Coronary artery (tissue), 2 donors: Measurements from ENCODE around the gene NEK8.
A peak's percentile ranks its signal among the peaks of the same experiment; 100 is the strongest.

ENCODE experiments used
- DNase-seq: peaks from one replicate; pipeline ENCODE4 v3.0.0-alpha.2; 2017; ENCODE audit warnings: low spot score
- H3K27ac ChIP-seq, 2 donors: fragments of 200-600 bp; sonication (generic); one replicate each; pipeline ENCODE4 v1.5.1; 2016 to 2019
- H3K4me3 ChIP-seq: fragments of 200-600 bp; sonication (generic); 2 replicates; pipeline ENCODE4 v1.5.1; 2016; ENCODE audit warnings: mild to moderate bottlenecking, moderate library complexity
- TF ChIP-seq, protein P1 (sequence below): fragments of 200-600 bp; sonication (generic); IDR thresholded peaks from one replicate; pipeline ENCODE4 v1.5.1; 2019; ENCODE audit warnings: antibody characterized with exemption

Gene NEK8

DNA sequence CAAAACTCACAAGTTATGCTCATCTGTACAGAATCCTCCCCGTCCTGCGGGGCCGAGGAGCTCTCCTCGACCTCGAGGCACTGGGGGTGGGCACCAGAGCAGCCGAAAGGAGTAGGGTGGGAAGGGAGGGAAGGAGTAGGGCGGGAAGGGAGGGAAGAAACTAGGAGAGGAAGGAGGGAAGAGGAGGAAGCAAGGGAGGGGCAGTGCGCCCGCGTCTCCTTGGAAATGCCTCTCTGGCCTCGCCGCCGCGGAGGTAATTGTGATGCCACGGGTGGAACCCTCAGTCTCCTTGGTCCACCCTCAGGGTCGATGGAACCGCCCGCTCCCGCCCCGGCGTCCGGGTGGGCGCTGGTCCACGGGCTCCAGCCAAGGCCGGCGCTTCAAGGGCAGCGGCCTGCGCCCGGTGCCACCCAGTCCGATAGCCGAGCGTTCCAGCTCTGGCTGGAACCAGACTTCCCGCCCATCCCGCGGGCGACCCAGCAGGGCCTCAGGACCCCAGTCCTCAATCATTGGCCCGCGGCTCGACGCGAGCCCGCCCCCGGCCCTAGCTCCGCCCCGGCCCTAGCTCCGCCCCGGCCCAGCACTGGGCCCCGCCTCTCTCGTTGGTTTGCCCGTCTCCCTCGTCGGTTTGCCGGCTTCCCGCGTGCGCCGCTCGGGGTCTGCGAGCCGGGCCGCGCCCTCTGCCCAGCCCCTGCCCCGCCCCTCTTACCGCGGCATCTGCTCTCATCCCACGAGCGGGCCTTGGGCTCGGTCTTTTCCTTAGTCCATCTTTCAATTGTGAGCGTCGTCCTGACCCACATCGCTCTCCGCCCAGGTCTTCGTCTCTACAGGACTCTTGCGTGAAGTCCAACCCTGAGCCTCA lies 17.5 kb upstream of the NEK8 start:
- DNase-seq: peak; percentile 95
- peak overlapping the region; percentile 72 for H3K4me3 ChIP-seq
- TF ChIP-seq, protein P1, sequence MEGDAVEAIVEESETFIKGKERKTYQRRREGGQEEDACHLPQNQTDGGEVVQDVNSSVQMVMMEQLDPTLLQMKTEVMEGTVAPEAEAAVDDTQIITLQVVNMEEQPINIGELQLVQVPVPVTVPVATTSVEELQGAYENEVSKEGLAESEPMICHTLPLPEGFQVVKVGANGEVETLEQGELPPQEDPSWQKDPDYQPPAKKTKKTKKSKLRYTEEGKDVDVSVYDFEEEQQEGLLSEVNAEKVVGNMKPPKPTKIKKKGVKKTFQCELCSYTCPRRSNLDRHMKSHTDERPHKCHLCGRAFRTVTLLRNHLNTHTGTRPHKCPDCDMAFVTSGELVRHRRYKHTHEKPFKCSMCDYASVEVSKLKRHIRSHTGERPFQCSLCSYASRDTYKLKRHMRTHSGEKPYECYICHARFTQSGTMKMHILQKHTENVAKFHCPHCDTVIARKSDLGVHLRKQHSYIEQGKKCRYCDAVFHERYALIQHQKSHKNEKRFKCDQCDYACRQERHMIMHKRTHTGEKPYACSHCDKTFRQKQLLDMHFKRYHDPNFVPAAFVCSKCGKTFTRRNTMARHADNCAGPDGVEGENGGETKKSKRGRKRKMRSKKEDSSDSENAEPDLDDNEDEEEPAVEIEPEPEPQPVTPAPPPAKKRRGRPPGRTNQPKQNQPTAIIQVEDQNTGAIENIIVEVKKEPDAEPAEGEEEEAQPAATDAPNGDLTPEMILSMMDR: no peak
- H3K27ac ChIP-seq: peak overlapping the region; percentile 83 to 94

- peak within 1 kb of the TSS; percentile 83 to 94 for H3K27ac ChIP-seq
- TF ChIP-seq, protein P1: no peak
- peak within 1 kb of the TSS; percentile 72 for H3K4me3 ChIP-seq
- DNase-seq: peak; percentile 87
Observed at GRCh38 chr17:28711723-28712031, 16.9 kb upstream of the NEK8 start, which contains the start of gene PROCA1. PROCA1 (minus strand) TSS chr17:28711888; CDS start chr17:28711660, 228 bp downstream.

DNA sequence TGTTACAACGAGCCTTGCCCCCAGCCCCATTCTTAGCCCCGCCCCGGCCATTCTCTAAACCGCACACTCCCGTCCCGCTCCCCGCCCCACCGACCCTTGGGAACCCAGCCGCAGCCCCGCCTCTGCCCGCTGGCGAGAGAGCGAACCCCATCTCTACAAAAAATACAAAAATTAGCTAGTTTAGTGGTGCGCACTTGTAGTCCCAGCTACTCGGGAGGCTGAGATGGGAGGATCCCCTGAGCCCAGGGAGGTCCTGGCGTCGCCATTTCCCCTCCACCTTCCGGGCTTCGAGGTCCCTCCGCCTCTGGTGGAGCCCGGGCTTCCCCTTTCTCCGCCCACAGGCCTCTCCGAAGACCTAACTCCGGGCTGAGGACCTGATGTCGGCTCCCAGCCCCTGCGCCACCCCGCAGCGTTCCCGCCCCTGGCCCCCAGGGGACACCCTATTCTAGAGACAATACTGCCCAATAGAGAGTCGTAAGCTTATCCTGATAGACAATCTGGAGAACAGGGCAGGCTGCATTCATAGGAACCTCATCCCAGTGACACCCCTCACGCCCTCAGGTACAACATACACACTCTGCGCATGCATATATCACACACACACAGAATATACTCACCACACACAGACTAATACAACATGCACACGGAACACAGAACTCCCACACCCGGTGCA lies 16.4 kb upstream of the NEK8 start:
- no peak for DNase-seq
- TF ChIP-seq, protein P1: no peak
- H3K4me3 ChIP-seq: peak overlapping the region; percentile 72
- peak overlapping the region; percentile 83 to 94 for H3K27ac ChIP-seq

GRCh38 chr17:28712705-28713415 lies 15.7 kb upstream of the NEK8 start:
- TF ChIP-seq, protein P1: no peak
- H3K27ac ChIP-seq: peak overlapping the region in 1 of 2 donors; percentile 94
- H3K4me3 ChIP-seq: no peak overlapping the region
- DNase-seq: no peak

DNA sequence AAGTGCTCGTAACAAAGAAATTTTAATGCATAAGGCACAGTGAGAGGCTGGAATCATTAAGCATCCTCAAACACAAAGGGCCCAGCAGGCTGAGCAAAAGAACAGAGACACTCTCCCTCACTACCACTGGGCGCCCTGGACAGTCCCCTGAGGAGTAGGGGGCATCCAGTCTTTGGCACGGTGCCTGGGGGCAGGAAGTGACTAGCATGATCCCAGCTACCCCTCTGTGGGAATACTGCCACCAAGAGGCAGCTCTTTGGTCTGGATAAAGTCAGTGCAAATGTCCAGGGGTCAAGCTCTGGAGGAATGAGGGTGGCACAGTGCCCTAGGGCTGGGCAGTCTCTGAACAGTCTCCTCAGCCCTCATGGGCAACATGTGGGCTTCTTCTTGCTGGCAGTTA lies 14.3 kb upstream of the NEK8 start:
- Histone ChIP-seq H3K27ac (no peak overlapping the region), H3K4me3 (no peak overlapping the region)
- DNase-seq: no peak
- TF ChIP-seq, protein P1: no peak

- no peak for DNase-seq
- H3K27ac ChIP-seq: peak overlapping the region in 1 of 2 donors; percentile 94
- TF ChIP-seq, protein P1: no peak
- H3K4me3 ChIP-seq: no peak overlapping the region
Observed at GRCh38 chr17:28715217-28715616, 13.4 kb upstream of the NEK8 start.
